NOMO-1 treated with DMSO at 0.1 percent for 48 hours (cell line): ENCODE measurements around the gene CACNG8.
A peak's percentile ranks its signal among the peaks of the same experiment; 100 is the strongest.
"Not testable (repeated sequence)": the region's sequence is repeated elsewhere in the genome, so short reads cannot be mapped to it uniquely, and the experiment has no call there.

Experiments
- DNase-seq: peaks from one replicate; lab custom pipeline; 2025; ENCODE audit not compliant: unreplicated experiment; lab: John Stamatoyannopoulos, UW

CACNG8 gene

GRCh38 chr19:54030895-54031586 is 68.3 kb downstream of the CACNG8 start:
- DNase-seq, result peak; percentile 54

- no peak for DNase-seq
Observed at GRCh38 chr19:54035215-54036178, 72.8 kb downstream of the CACNG8 start.

GRCh38 chr19:54036542-54036941 is 73.8 kb downstream of the CACNG8 start:
- DNase-seq, result not testable (repeated sequence)
